Activated T-cell treated with anti-CD3 and anti-CD28 coated beads, Interleukin-2, amount 50 U/mL, for 48 hours (primary cell): ENCODE measurements around the gene RABGAP1L.
"Not testable (repeated sequence)": the region's sequence is repeated elsewhere in the genome, so short reads cannot be mapped to it uniquely, and the experiment has no call there.

Experiments used
- DNase-seq, 2 experiments: peaks; one replicate each; pipeline ENCODE4 v3.0.0-alpha.2; 2020

The RABGAP1L gene

GRCh38 chr1:174469687-174470086 is 310.4 kb downstream of the RABGAP1L start:
- no peak for DNase-seq

DNA sequence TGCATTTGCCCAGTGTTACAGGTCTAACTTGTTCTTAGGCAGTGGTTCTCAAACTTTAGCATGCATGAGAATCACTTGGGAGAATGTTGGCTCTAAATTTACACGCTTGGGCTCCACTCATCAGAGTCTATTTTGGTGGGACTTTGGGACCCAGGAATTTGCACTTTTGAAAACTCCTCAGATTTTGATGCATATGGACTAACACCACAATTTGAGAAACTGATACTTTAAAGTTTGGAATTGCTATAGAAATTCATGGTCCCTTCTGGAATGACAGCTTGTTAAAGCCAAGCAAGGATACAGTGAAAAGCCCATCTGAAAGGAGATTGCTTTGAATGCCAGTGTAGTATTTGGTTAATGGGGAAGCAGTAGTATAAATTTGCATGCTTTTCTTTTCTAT is 320.0 kb downstream of the RABGAP1L start:
- DNase-seq: no peak

- DNase-seq: no peak
These were observed 321.0 kb downstream of the RABGAP1L start for GRCh38 chr1:174480324-174480723.

DNA sequence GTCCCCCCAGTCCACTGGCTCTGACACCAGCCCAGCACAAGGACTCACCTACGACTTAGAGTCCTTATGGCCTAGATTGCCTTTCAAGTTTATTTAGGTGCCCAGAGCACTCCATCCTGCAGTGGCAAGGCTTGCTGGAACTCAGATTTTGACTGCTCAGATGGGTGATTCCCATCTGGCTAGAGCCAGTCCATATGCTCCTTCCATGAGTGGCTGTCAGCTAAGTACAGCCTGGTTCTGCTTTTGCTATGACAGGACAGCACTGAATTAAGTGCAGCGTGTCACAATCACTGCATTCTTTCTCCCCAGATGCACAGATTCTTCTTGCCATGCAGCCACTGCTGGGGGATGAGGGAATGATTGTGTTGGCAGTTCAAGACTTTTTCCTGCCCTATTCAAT is 332.3 kb downstream of the RABGAP1L start:
- no peak for DNase-seq

- no peak for DNase-seq
These were observed 338.2 kb downstream of the RABGAP1L start for GRCh38 chr1:174497478-174497877.

GRCh38 chr1:174516755-174517154 is 357.4 kb downstream of the RABGAP1L start:
- DNase-seq: not testable (repeated sequence)

- DNase-seq: no peak
These were observed 360.5 kb downstream of the RABGAP1L start for GRCh38 chr1:174519844-174520243.

GRCh38 chr1:174531751-174532150 is 372.4 kb downstream of the RABGAP1L start:
- DNase-seq: no peak

- DNase-seq: no peak
These were observed 375.5 kb downstream of the RABGAP1L start for GRCh38 chr1:174534789-174535188.

DNA sequence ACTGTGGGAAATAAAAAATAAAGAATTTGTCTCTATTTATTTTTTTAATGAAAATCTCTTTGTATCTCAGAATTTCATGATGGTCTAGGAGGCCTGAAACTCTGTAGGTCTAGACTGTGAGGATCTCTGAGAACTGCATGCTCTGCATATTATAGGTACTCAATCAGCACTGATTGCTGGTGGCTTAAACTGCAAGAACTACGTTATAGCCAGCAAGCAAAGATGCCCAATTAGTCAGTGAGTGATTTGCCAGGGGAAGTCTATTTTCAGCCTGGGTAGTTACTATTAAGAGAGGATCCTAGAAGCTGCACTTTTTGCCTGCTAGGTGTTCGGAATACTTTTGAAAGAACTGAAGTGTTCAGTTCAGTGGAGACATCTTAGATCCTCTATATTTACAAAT is 375.9 kb downstream of the RABGAP1L start:
- DNase-seq: no peak

DNA sequence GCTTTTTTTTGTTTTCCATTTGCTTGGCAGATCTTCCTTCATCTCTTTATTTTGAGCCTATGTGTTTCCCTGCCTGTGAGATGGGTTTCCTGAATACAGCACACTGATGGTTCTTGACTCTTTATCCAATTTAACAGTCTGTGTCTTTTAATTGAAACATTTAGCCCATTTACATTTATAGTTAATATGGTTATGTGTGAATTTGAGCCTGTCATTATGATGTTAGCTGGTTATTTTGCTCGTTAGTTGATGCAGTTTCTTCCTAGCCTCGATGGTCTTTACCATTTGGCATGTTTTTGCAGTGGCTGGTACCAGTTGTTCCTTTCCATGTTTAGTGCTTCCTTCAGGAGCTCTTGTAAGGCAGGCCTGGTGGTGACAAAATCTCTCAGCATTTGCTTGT is 384.1 kb downstream of the RABGAP1L start:
- not testable (repeated sequence) for DNase-seq

DNA sequence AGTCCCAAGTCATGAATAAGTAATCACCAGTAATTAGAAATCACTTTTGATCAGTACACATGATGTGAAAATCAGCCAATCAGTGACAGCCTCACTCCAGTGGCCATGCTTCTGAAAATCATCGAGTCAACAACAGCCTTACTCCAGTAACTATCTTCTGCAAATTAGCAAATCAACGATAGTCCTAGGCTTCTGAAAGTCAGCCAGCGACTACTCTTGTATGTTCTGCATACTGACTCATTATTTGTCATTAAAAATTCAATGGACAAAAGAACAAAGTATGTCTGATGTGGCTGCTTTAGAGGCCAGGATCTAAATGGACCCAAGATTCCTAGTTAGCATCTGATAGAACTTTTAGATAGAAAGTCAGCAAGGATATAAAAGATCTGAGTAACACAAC is 391.0 kb downstream of the RABGAP1L start:
- DNase-seq: no peak

- no peak for DNase-seq
These were observed 397.1 kb downstream of the RABGAP1L start for GRCh38 chr1:174556392-174556791.

- no peak for DNase-seq
These were observed 409.2 kb downstream of the RABGAP1L start for GRCh38 chr1:174568551-174568950.

- DNase-seq: no peak
These were observed 409.9 kb downstream of the RABGAP1L start for GRCh38 chr1:174569240-174569639.

DNA sequence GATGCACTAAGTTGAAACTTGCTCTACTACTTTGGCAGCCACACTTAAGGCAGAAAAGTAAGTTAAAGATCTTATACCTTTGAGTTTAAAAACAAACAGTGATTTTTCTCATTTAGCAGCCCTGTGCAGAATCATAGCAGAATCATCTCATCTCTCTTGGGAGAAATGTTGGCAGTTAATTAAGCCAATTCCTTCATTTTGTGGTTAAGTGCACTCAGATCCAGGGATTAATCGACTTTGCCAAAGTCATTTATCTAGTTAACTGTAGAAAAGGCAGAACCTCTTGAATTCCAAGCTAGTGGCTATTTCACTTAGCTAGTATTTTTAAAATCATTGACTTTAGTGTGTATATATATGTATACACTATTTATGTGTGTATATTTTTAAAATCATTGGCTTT is 413.5 kb downstream of the RABGAP1L start:
- DNase-seq: no peak

- not testable (repeated sequence) for DNase-seq
These were observed 416.8 kb downstream of the RABGAP1L start for GRCh38 chr1:174576120-174576519.

GRCh38 chr1:174577681-174578080 is 418.4 kb downstream of the RABGAP1L start:
- DNase-seq: no peak

DNA sequence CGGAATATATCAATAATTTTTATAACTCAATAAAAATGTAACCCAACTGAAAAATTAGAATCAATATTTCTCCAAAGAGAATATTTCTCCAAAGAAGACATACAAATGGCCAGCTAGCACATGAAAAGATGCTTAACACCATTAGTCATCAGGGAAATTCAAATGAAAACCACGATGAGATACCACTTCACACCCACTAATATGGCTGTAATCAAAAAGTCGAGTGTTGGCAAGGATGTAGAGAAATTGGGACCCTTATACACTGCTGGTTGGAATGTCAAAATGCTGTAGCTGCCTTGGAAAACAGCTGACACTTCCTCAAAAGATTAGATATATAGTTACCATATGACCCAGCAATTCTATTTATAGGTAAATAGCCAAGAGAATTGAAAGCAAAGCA is 421.5 kb downstream of the RABGAP1L start:
- no peak for DNase-seq

GRCh38 chr1:174583316-174583715 is 424.0 kb downstream of the RABGAP1L start:
- DNase-seq: no peak

DNA sequence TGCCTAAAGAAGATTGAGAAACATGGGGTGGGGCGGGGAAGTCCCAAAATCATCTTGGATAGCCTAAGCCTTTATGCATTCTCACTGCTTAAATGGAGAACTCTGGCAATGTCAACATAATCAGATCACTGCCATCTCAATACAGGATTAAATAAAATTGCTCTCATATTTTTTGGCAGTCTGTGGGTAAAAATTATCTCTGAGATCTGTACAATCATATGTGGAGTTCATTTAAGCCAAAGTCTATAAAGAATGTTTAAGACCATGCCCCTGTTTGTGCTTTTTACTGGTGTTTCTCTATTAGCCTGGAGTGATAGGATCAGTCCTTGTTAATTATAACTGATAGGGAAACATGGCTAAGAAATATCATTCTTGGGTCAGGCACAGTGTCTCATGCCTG is 424.8 kb downstream of the RABGAP1L start:
- no peak for DNase-seq

- DNase-seq: not testable (repeated sequence)
These were observed 429.3 kb downstream of the RABGAP1L start for GRCh38 chr1:174588618-174589017.

- DNase-seq: no peak
These were observed 445.9 kb downstream of the RABGAP1L start for GRCh38 chr1:174605198-174605597.

- no peak for DNase-seq
These were observed 447.2 kb downstream of the RABGAP1L start for GRCh38 chr1:174606471-174606870.

GRCh38 chr1:174617905-174618304 is 458.6 kb downstream of the RABGAP1L start:
- DNase-seq: not testable (repeated sequence)
